NCI-H748 (cell line): Measurements from ENCODE around the gene RPS3.

Experiments
- DNase-seq: peaks from one replicate; lab custom pipeline; 2025; ENCODE audit not compliant: unreplicated experiment; lab: John Stamatoyannopoulos, UW

The RPS3 gene

DNA sequence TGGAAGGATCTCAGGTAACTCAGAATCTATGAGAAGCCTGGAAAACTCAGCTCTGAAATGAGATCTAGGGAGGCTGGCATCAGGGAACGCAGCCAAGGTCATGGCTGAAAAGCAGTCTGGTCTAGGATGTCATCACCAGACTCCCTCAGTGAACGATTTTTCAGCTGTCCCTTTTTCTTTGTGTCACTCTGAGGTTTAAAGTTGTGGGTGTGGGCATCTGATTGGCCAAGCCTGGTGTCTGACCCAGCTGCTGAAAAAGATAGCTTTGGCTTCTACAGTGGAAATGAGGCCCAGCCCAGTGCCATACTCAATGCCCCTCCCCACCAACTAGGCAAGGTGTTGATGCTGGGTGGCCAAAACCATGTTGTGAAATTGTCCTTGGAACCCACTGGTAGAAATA, 14.5 kb downstream of the RPS3 start:
- no peak for DNase-seq

DNA sequence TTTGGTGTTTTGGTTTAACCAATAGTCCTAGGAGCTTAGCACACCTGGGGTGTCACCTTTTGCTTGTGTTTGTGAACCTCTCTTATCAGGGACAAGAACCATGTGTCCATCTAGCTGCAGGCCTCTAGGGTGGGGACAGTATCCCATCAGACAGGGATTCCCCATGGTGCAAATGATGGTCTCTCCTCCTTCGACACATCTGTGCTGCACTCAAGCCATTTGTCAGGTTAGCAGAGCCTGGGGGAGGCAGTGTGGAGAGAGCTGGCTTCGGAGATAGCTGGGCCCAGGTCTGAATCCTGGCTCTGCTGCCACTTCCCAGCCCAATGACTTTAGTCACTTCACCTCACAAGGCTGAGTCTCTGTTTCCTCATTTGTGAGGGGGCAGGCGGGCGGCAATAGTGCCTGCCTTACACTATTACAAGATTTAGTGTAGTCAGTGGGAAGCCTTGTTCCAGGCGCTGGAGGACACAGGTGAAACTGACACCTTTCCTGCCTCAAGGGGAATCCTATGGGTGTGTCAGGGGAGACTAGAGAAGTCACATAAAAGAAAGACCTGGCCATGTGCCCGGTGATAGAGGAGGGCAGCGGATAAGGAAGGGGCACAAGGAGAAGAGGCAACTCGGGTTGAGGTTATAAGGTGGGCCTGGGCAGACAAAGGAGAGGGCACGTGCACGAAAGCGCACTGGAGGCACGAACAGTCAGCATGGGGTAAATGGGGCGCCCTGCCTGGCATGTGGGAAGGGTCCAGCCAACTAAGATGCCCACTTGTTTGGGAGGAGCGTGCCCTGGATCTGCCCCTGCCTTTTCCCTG, 21.1 kb downstream of the RPS3 start:
- no peak for DNase-seq

DNA sequence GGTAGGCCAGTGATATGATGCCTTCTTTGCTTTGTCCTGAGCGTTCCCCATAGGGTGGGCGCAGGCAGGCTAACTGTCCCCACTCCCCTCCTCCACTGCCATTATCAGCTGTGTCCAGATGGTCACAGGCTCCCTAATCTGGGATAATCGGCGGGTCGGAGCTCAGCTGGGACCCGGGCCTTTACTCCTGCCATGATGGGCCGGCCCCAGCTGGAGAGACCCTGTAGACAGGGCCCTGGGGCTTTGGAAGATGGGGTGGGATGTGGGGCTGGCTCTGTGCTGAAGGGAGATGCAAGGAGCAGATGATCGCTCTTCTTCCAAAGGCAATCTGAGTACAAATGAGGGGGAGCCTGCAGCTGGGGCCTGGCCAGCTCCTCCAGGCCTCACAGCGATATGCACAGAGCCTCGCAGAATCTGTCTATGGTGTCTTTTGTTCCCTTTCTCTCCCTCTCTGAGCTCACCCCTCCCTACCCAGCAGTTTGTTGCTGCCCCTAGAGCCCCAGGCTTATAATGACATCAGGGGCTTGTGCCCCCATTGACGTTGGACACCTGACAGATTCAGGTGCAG, 21.8 kb downstream of the RPS3 start:
- DNase-seq, result no peak

DNA sequence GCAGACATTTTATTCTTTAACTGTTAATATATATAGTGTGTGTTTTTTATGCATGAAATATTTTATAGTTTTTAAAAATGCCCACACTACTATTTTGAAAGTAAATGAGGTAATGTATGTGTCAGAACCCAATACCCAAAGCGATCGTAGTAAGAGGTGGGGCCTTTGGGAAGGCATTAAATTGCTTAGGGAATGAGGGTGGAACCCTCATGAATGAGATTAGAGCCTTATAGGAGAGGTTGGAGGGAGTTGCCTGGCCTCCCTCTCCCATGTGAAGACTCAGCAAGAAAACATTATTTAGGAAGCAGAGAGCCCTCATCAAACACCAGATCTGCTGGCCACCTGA, 22.6 kb downstream of the RPS3 start:
- DNase-seq, result no peak

DNA sequence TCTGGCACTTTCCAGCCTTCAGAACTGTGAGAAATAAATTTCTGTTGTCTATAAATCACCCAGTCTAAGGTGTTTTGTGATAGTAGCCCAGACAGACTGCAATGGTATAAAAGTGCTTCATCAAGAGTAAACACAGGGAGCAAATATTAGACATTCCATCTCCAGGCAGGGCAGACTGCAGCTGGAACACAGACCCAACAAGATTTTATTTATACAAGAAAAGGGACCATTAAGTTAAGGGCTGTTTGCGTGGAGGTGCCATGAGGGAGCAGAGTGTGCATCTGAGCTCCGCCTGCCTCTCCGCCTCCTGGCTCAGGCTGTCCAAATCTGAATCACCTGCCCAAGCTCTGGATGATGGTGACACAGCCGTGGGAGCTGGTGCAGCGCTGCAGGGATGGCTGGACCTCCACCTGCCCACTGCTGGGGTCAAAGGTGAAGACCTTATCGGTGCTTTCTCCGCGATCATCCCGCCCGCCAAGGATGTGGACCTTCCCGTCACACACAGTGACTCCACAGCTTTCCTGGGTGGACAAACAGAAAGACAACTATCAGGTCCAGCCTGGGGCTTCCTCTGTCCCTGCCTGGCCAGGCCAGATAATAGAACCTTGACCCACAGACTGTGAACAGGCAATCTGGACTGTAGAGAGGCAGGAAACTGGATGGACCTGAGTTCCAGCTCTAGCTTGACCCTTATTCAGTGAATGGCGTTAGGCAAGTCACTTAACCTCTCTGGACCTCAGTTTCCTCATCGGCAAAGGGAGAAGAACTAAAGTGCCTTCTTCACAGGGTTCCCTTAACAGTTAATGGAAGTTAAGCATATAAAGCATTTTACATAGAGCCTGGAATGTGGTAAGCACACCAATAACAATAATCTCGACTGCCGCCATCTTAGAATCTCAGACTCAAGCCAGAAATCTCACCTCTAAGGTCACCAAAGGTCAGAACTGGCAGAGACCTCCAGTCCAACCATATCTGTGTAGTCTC, 23.2 kb downstream of the RPS3 start:
- peak; percentile 71 for DNase-seq

DNA sequence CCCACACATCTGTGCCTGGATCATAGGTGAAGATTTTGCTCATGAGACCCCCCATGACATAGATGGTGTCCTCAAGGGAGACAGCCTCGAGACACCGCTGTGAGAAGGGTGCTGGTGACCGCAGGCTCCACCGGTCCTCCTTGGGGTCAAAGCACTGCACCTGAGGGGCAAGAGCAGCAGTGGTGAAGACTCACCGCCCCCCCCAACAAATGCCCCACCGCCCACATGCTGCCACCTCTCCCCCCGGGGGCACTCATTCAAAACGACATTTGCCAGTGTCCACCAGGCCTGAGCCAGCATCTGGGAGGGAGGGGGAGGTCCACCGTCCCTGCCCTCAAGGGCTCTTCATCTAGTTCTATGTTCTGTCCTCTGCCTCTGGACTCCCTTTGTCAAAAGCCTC, 24.4 kb downstream of the RPS3 start:
- DNase-seq, result no peak

DNA sequence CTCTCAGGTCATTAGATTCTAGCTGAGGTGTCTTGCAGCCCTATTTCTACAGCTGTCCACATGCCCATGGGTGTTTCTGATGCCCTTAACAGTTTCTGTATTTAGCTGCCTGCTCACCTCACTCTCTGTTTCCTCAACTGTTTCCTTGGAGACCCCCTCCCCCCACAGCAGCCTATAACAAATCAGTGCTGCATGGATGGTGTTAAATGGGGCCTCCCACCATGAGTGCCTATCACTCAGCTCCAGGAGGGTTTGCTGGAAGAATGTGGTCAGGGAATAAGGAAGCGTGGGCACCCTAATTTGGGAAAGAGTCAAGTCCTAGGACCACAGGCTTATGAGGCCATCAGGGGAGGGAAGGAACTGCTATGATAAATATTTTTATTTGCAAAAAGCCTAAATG, 25.1 kb downstream of the RPS3 start:
- DNase-seq, result no peak

DNA sequence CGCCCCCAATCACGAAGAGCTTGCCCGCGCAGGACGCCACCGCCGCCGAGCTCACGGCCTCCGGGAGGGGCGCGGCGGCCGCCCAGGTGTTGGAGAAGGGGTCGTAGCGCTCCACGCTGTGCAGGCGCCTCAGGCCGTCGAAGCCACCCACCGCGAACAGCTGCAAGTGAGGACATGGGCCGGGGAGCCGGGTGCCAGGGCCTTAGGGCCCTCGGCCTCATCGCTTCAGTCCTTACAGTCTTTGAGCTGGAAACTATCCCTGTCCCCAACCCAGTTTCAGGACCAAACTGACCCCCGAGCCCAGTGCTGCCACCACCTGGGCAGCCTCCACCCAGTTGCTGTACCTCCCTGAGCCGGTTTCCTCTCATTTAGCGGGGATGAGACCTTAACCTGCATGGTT, 26.1 kb downstream of the RPS3 start:
- no peak for DNase-seq

DNA sequence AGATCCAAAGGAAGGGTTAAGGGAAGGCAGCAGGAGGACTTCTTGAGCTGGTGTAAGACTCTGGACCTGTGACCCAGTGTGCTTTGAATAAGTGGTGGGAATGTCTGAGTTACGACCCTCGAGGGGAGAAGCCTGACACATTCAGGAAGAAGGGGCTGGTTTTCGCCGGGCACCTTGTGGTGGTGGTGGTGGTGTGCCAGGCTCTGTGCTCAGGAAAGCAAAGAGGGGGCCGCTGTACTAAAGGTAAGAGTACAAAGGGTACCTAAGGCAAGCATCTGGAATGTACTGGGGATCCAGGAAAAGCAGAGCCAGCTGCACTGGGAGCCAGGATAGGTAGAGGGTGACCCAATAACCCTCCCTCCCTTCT, 27.4 kb downstream of the RPS3 start:
- DNase-seq, result no peak

DNA sequence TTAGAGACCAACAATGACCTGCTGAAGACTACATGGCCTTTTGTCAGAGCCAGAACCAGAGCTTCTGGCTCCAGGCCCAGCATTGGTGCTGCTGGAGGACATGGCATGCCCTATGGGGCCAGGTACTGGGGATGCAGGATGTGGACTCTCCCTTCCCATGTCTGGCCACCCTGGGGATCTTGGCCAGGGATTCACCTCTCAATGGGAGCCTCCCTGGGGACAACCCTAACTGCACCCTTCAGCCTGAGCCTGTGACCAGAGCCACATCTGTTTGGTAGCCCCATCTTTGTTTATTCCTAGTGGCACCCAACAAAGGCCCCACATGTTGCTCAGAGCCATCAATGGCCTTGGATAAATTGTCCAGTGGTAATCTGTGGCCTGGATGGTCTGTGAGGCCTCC, 27.9 kb downstream of the RPS3 start:
- DNase-seq, result no peak

DNA sequence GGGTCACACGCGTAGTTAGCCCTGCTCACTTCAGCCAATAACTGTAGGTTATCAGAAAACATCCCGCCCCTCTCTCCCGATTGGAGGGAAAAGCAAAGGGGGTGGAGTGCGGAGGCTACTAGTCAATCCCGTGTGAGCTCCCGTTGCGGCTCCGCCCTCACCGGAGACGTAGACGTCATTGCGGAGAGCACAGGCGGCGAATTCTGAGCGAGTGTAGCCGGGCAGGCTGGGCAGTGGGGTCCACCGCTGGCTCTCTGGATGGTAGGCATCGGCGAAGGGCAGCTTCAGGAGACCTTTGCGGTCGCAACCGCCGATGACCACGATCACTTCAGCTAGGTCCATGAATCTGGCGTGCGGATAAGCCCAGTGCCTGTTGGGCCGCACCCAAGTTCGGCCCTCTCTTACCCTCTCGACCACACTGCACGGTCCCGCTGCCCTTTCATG, 29.0 kb downstream of the RPS3 start:
- DNase-seq, result peak; percentile 89

DNA sequence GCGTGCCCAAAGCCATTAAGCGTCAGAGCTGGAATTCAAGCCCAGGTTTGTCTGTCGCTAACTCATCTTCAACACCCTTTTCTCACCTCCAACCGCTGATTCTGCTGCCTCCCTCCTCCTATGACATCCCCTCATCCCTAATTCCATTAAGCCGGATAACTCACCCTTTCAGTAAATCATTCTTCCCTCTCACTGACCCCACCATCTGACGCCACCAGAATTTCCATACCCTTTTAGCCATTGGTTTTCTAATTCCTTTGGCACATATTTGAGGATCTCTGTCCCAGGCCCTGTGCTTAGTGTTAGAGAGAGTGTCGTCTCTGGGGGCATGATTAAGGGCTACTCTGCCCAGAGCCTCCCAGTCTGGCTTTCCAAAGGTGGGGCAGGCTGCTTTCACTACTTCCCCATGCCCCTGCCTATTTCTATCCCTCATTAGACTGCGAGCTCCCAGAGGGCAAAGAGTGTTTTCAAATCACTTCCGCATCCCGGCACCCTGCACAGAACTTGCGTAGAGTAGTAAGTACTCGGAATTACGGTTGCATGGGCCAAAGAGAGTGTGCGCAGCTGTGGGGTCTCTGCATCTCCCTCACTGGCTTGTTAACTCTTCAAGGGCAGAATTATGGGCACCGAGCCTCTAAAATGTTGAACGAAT, 29.8 kb downstream of the RPS3 start:
- no peak for DNase-seq

DNA sequence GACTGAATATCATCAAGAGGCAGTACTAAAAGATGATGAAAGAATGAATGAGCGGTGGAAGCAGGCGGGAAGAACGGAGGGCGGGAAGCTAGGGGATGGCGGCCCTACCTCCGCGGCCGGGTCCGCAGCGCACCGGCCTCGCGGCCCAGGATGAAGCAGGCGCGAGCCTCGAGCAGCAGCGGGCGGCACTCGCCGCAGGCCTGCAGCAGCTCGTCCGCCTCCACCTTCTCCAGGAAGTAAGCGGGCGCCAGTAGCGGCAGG, 30.3 kb downstream of the RPS3 start:
- DNase-seq, result no peak

DNA sequence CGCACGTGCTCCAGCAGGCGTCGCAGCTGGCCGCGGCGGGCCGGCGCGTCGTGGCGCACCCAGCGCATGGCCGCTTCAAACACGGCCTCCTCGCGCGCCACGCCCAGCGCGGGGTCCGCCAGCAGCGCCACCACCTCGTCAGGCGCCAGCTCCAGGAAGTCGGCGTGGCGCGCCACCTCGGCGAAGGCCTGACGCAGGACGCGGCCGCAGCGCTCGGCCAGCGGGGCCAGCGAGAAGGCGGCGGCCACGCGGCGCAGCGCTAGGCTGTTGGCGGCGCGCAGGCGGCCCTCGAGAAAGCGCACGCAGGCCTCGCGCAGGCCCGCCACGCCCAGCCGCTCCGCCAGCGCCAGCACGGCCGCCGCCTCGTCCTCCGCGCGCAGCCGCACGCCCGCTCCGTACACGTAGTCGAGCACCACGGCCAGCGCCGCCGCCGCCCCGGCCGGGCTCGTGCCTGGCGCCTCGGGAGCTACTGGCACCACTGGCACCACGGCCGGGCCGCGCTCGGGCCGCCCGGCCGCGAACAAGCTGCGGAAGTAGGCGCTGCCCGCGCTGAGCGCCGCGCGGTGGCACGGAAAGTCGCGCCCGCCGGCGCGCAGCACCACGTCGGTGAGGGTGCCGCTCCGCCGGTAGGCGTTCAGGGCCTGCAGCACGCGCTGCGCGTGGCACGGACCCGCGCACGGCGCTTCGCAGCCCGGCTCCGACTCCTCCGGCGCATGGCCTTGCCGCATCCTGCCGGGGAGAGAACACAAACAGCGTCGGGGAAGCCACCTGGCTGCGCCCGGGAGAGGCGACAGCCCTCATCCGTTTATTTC, 30.8 kb downstream of the RPS3 start:
- peak; percentile 89 for DNase-seq

DNA sequence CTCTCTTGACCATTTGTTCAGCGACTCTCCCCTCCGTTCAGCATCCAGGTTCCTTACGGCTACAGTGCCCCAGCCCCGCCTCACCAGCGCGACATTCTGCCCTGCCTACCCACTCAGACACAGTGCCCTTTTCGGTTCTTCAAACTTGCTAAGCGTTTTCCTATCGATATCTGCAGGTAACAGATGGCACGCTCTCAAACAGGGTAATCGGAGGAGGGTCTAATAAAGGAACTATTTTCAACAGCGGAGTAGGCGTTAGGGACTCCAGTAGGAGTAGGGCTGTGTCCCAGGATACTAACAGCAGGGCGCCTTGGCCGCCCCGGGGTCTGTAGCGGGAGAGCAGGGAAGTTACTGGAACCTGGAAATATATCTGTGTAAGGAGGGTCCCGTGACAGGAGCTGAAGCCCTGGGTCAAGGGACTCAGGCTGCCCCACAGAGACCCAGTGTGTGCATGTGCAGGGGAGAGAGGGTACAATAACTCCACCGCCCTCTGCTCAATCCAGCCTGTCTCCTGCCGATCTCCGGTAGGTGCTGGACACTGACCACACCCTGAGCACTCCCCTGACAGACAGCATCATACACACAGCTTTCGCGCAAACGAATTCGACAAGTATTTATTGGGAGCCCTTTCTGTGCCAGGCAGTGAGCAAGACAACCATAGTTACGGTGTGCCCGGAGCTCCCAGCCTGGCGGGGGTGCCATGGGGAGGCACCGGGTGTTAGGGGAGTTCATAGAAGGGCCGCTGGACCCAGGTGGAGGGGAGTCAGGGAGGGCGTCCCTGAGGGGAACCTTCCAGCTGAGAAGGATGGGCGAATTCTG, 31.6 kb downstream of the RPS3 start:
- peak; percentile 59 for DNase-seq

DNA sequence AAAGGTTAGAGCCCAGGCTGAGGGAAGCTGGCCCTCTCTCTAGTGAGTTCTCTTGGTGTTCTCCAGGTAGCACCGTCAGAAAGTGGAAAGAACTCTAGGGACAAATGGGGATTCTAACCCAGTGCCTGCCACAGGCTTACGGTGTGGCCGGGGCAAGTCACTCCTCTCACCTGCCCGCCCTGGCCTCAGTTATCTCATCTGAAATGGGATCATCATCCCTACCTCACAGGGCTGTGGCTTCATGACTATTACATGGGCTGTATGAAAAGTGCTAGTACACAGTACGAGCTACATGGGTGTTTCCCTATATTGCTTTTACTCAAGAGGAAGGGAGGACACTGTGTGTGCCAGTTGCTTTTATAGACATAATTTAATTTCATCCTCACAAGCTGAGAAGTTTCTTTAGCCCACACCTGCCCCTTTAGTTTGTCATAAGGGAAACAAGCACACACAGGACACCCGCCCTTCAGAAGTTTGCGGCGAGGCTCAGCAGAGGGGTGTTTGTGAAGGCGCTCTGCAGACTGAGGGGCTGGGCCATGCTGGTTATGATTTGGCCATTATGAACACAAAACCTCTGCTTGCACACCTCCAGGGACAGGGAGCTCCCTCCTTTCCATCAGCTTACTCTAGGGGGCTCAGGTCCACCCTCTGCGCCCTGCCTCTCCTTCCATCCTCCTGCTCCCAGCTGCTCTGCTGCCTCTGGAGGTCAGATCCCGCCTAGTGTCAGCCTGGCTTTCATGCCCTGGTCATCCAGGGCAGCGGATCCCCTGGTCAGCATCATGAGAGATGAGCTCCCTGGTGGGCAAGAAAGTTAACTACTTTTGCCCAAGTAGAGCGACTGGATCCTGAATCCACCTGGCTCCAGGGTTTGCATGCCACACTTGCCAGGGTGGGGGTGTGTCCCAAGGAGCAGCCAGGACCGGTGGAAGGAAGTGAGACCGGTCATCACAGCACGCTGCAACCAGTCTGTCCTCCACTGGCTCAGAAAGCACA, 32.5 kb downstream of the RPS3 start:
- no peak for DNase-seq

DNA sequence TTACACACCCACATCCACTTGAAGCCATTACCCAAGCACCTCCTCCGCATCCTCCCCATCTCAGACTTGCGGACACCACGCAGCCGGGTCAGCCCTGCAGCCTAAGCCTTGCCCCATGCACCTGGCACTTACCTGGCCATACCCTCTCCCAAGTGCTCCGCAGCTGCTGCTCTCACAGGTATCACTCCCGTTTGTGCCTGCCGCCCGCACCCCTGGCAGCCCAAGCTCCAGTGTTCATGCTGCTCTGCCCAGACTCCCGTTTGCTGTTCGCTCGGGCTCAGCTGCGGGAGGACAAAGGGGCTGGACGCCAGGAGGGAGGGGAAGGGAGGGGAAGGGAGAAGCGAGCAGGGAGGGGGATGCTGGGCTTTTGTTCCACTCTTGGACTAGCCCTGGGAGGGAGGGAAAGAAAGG, 33.6 kb downstream of the RPS3 start, which contains the start of gene KLHL35:
TSS of gene KLHL35 (minus strand) at position 293 of the 411 bp plus-strand sequence. CDS start 2,574 bp downstream, outside the sequence.
- DNase-seq, result no peak

DNA sequence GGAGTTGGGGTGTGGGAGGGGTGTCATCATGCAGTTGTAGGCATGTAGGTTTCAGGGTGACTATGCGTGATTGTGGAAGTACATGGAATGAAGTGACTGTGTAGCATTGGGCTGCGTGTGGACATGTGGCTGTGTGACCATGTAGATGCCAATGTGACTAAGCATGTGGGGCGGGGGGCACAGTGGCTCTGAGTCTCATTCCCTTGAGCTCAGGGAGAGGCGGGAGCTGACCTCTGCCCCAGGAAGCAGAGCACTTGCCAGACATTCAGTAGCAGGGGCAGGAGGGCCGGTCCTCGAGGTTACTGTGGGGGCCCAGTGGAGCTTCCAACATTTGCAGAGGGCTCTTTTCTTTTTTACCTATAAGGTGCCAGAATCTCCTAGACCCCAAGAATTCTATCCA, 34.1 kb downstream of the RPS3 start:
- DNase-seq, result no peak

DNA sequence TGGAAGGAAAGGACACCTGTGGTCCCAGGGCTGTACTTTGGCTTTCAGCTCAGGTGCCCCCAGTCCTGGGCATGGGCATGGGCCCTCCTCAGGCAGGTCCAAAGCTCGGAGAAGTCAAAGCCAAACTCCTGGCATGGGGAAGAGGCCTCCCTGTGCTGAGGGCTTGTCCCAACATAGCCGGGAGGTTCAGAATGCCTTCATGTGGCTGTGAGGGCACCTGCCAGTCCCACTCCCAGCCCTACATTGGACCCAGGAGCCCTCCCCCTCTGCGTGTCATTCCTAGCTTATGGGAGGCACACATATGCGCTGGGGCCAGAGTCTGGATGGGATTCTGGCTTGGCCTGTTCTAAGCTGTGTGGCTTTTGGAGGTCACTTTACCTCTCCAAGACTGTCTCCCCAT, 34.7 kb downstream of the RPS3 start:
- DNase-seq, result no peak
